SK-N-SH treated with all-trans-retinoic acid at 6 μM for 48 hours (cell line): ENCODE results near the gene PDE6A.

ENCODE experiments used
- ARNTL ChIP-seq: fragments of 450-650 bp; formaldehyde crosslinking; IDR thresholded peaks from 2 replicates; pipeline ENCODE4 v1.5.0; 2020; ENCODE audit warnings: low read depth, mild to moderate bottlenecking, moderate library complexity, borderline replicate concordance
- GLIS3 ChIP-seq: fragments of 250-450 bp; sonication (Bioruptor Pico); IDR thresholded peaks from 2 replicates; pipeline ENCODE4 v1.5.0; 2020; ENCODE audit warnings: mild to moderate bottlenecking, moderate library complexity
- ISL1 ChIP-seq: fragments of 250-450 bp; sonication (Bioruptor Pico); IDR thresholded peaks from 2 replicates; pipeline ENCODE4 v2.1.2; 2022; ENCODE audit warnings: mild to moderate bottlenecking, moderate library complexity
- OSR1 ChIP-seq: fragments of 250-450 bp; sonication (Bioruptor Pico); IDR thresholded peaks from 2 replicates; pipeline ENCODE4 v1.8.0; 2022; ENCODE audit warnings: moderate library complexity, mild to moderate bottlenecking, inconsistent platforms
- PPARA ChIP-seq: fragments of 250-450 bp; sonication (Bioruptor Pico); IDR thresholded peaks from 2 replicates; pipeline ENCODE4 v1.5.0; 2020; ENCODE audit warnings: mild to moderate bottlenecking, borderline replicate concordance
- SNAI2 ChIP-seq: fragments of 250-450 bp; sonication (Bioruptor Pico); IDR thresholded peaks from 2 replicates; pipeline ENCODE4 v1.5.0; 2020; ENCODE audit warnings: mild to moderate bottlenecking, moderate library complexity
- ZFP3 ChIP-seq: fragments of 250-450 bp; sonication (Bioruptor Pico); IDR thresholded peaks from 2 replicates; pipeline ENCODE4 v1.5.0; 2020; ENCODE audit warnings: mild to moderate bottlenecking, moderate library complexity
- ZNF565 ChIP-seq: fragments of 450-650 bp; formaldehyde crosslinking; conservative IDR thresholded peaks from 2 replicates; pipeline ENCODE4 v1.5.0; 2020; ENCODE audit warnings: low read depth, mild to moderate bottlenecking, moderate library complexity
- ZNF70 ChIP-seq: fragments of 450-650 bp; formaldehyde crosslinking; IDR thresholded peaks from 2 replicates; pipeline ENCODE4 v1.5.0; 2020; ENCODE audit warnings: mild to moderate bottlenecking, moderate library complexity
- TF ChIP-seq, protein P1 (sequence below): fragments of 250-450 bp; sonication (Bioruptor Pico); IDR thresholded peaks from 2 replicates; pipeline ENCODE4 v1.5.1; 2020; ENCODE audit warnings: low read depth, mild to moderate bottlenecking, moderate library complexity
- TF ChIP-seq, protein P2 (sequence below): fragments of 250-450 bp; sonication (Bioruptor Pico); IDR thresholded peaks from 2 replicates; pipeline ENCODE4 v1.8.0; 2020; ENCODE audit warnings: mild to moderate bottlenecking, moderate library complexity, borderline replicate concordance
- TF ChIP-seq, protein P3 (sequence below): fragments of 250-450 bp; sonication (Bioruptor Pico); IDR thresholded peaks from 2 replicates; pipeline ENCODE4 v1.5.1; 2021; ENCODE audit warnings: mild to moderate bottlenecking, moderate library complexity
- TF ChIP-seq, protein P4 (sequence below): fragments of 250-450 bp; sonication (Bioruptor Pico); IDR thresholded peaks from 2 replicates; pipeline ENCODE4 v1.5.0; 2020; ENCODE audit warnings: mild to moderate bottlenecking, moderate library complexity

DNA sequence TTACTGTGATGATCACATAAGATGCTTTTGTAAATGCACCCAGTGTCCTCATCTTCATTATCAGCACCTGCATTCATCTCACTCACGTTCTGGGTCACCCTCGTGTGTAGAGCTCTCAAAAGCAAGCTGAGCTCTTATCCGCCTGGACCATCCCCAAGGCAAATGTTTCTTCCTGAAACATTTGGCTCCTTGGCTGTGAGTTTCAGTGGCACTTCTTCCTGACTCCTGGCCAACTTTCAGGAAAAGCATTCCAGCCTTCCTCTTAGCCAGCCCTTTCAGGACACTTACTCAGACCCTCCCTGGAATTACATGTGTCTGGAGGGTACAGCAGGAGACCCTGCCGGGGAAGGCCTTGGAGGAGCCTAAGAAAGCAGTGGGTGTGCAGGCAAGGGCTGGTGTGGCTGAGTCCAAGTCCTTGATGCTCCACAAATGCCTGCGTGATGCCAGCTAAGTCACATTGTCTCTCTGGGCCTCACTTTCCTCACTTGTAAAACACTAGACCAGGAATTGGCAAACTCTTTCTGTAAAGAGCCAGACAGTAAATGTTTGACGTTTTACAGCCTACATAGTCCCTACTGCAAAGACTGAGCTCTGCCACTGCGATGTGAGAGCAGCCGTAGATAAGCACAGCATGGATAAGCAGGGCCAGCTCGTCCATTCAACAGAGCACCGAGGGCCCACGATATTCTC is 72.1 kb downstream of the PDE6A start:
- TF ChIP-seq OSR1 (CRISPR knock-in tag) = no peak
- TF ChIP-seq, protein P1, sequence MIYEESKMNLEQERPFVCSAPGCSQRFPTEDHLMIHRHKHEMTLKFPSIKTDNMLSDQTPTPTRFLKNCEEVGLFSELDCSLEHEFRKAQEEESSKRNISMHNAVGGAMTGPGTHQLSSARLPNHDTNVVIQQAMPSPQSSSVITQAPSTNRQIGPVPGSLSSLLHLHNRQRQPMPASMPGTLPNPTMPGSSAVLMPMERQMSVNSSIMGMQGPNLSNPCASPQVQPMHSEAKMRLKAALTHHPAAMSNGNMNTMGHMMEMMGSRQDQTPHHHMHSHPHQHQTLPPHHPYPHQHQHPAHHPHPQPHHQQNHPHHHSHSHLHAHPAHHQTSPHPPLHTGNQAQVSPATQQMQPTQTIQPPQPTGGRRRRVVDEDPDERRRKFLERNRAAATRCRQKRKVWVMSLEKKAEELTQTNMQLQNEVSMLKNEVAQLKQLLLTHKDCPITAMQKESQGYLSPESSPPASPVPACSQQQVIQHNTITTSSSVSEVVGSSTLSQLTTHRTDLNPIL (CRISPR knock-in tag) = no peak
- TF ChIP-seq, protein P2, sequence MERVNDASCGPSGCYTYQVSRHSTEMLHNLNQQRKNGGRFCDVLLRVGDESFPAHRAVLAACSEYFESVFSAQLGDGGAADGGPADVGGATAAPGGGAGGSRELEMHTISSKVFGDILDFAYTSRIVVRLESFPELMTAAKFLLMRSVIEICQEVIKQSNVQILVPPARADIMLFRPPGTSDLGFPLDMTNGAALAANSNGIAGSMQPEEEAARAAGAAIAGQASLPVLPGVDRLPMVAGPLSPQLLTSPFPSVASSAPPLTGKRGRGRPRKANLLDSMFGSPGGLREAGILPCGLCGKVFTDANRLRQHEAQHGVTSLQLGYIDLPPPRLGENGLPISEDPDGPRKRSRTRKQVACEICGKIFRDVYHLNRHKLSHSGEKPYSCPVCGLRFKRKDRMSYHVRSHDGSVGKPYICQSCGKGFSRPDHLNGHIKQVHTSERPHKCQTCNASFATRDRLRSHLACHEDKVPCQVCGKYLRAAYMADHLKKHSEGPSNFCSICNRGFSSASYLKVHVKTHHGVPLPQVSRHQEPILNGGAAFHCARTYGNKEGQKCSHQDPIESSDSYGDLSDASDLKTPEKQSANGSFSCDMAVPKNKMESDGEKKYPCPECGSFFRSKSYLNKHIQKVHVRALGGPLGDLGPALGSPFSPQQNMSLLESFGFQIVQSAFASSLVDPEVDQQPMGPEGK (CRISPR knock-in tag) = no peak
- no peak for TF ChIP-seq GLIS3 (CRISPR knock-in tag)
- TF ChIP-seq ZNF70 = no peak
- TF ChIP-seq, protein P3, sequence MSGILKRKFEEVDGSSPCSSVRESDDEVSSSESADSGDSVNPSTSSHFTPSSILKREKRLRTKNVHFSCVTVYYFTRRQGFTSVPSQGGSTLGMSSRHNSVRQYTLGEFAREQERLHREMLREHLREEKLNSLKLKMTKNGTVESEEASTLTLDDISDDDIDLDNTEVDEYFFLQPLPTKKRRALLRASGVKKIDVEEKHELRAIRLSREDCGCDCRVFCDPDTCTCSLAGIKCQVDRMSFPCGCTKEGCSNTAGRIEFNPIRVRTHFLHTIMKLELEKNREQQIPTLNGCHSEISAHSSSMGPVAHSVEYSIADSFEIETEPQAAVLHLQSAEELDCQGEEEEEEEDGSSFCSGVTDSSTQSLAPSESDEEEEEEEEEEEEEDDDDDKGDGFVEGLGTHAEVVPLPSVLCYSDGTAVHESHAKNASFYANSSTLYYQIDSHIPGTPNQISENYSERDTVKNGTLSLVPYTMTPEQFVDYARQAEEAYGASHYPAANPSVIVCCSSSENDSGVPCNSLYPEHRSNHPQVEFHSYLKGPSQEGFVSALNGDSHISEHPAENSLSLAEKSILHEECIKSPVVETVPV (CRISPR knock-in tag) = no peak
- no peak for TF ChIP-seq ZFP3 (CRISPR knock-in tag)
- TF ChIP-seq ISL1 (CRISPR knock-in tag) = no peak
- TF ChIP-seq, protein P4, sequence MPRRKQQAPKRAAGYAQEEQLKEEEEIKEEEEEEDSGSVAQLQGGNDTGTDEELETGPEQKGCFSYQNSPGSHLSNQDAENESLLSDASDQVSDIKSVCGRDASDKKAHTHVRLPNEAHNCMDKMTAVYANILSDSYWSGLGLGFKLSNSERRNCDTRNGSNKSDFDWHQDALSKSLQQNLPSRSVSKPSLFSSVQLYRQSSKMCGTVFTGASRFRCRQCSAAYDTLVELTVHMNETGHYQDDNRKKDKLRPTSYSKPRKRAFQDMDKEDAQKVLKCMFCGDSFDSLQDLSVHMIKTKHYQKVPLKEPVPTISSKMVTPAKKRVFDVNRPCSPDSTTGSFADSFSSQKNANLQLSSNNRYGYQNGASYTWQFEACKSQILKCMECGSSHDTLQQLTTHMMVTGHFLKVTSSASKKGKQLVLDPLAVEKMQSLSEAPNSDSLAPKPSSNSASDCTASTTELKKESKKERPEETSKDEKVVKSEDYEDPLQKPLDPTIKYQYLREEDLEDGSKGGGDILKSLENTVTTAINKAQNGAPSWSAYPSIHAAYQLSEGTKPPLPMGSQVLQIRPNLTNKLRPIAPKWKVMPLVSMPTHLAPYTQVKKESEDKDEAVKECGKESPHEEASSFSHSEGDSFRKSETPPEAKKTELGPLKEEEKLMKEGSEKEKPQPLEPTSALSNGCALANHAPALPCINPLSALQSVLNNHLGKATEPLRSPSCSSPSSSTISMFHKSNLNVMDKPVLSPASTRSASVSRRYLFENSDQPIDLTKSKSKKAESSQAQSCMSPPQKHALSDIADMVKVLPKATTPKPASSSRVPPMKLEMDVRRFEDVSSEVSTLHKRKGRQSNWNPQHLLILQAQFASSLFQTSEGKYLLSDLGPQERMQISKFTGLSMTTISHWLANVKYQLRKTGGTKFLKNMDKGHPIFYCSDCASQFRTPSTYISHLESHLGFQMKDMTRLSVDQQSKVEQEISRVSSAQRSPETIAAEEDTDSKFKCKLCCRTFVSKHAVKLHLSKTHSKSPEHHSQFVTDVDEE (CRISPR knock-in tag) = no peak
- no peak for TF ChIP-seq PPARA
- TF ChIP-seq ARNTL (CRISPR knock-in tag) = no peak
- no peak for TF ChIP-seq ZNF565 (CRISPR knock-in tag)
- no peak for TF ChIP-seq SNAI2 (CRISPR knock-in tag)
